HG02763 (cell line): ENCODE measurements around the gene SCRN2.
A peak's percentile ranks its signal among the peaks of the same experiment; 100 is the strongest.

ENCODE experiments used
- ATAC-seq: cut with Tn5 transposase; IDR thresholded peaks from one replicate; pipeline ENCODE4 v1.9.1; 2021; ENCODE audit warnings: mild to moderate bottlenecking, moderate library complexity; ENCODE audit not compliant: unreplicated experiment

The SCRN2 gene

DNA sequence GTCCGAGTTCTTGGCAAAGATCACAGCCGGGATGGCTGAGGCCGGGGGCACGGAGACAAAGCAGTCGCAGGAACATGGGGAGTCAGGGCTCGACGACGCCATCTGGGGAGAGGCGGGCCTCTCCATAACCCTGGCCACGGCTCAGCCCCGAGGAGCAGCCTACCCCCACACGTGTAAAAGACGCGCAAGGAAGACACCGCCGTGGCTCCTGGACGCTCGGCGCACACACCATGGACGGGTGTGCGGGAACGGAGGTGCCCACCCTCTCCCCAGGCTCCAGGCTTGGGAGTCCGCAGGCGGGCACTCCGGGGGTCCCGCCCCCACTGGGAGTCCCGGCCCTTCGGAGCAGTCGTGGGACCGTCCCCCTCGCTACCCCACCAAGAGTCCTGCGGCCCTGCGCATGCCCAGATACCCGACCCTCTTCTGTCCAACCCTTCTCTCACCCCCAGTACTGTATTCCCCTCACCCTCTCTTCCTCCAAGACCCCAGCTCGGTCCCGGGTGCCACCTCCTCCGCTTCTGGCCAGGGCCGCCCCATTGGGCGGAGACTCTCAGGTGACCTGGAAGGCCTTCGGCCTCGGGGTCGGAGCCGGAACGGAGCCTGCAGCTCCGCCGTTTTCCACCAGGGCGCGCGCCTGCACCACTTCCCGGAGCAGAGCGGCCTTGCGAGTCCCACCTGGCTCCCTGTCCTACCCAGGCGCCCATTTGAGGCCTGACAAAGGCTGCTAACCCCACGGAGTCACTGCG lies at the start of gene SCRN2:
TSS of gene SCRN2 (minus strand) at position 532 of the 746 bp plus-strand sequence. CDS start at position 102, 430 bp downstream.
- peak; percentile 67 for ATAC-seq

DNA sequence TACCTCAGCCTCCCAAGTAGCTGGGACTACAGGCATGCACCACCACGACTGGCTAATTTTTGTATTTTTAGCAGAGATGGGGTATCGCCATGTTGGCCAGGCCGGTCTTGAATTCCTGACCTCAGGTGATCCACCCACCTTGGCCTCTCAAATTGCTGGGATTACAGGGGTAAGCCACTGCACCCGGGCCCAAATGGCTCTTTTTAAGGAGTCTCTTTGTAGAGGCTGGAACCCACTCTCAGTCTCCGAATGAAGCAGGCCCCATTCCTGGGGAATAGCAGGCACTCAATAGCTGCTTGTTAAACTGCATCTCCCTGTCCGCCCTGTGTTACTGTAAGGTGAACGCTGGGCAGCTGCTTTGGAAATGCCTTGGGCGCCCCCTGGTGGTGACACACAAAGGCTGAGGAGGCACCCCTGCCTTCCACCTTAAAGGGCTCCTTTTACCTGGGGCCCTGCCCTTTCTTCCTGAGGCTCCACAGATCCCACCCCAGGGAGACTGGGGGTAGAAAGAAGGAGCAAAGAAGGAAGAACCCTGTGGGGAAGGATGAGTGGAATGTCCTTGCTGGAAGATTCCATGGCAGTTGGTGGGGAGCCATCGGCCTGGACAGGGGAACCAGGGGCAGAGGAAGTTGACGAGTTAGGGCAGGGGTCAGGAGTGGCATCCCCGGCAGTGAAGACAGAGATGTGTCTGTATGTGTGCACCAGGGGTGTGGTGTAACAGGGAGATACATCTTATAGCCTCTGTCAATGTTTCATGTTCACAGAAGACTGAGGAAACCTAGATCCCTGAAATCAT lies 48.9 kb upstream of the SCRN2 start:
- no peak for ATAC-seq

DNA sequence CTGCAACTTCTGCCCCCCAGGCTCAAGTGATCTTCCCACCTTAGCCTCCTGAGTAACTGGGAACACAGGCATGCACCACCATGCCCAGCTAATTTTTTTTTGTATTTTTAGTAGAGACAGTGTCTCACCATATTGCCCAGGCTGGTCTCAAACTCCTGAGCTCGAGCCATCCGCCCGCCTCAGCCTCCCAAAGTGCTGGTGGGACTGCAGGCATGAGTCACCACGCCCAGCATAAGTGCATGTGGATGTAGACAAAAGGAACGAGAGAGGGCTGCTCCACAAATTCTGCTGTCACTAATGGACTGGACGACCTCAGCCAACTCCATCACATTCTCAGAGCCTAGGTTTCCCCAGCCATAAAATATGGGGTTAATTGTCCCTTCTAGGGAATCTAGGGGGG lies 47.2 kb upstream of the SCRN2 start:
- ATAC-seq: no peak

DNA sequence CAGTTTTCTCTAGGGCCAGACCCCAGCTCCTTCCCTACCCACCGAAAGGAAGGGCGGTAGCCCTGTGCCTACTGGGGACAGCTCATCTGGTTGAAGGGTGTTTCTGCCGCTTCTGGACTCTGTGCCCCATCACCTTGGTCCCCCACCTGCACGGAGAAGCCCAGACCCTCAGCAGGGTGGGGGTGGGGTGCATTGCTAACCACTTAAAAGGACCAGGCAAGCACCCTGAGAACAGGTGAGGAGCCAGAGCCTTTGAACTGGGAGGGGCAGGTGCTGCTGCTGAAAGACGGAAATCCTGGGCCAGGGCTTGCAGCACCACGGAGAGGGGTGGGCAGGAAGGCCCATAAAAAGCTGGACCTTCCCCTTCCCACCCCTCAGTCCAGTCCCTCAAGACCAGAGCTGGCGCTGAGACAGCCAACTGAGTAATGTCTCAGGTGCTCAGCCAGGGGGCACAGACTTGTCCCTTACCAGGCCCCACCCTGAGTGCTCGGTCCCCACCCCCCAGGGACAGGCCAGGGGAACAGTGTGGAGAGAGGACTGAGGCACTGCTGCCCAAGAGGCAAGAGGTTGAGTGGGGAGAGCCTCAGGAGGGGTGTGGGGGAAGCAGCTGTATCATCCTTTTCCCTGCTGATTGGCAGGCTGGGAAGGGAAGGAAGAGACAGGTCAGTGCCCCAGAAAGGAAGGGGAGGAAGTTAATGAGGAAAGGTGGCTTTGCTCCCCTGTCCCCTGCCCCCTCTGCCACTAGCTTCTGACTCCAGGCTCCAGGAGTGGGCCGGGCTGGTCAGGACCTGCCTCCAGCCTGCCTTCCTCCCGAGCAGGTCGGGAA lies 44.0 kb upstream of the SCRN2 start:
- ATAC-seq: no peak

DNA sequence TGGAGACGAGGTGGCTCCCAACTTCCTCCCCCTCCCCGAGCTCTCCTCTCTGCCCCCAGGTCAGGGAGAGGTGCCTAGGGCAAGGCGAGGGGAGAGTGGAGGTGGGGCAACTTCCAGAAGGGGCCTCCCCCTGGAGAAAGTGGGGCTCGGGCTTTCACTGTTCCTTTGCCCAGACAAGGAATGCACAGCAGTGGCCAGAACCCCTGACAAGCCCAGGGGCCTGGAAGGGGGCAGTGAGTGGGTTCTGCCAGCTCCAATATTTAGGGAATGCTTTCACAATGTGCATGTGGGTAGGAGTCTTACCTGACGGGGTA lies 43.3 kb upstream of the SCRN2 start:
- no peak for ATAC-seq

DNA sequence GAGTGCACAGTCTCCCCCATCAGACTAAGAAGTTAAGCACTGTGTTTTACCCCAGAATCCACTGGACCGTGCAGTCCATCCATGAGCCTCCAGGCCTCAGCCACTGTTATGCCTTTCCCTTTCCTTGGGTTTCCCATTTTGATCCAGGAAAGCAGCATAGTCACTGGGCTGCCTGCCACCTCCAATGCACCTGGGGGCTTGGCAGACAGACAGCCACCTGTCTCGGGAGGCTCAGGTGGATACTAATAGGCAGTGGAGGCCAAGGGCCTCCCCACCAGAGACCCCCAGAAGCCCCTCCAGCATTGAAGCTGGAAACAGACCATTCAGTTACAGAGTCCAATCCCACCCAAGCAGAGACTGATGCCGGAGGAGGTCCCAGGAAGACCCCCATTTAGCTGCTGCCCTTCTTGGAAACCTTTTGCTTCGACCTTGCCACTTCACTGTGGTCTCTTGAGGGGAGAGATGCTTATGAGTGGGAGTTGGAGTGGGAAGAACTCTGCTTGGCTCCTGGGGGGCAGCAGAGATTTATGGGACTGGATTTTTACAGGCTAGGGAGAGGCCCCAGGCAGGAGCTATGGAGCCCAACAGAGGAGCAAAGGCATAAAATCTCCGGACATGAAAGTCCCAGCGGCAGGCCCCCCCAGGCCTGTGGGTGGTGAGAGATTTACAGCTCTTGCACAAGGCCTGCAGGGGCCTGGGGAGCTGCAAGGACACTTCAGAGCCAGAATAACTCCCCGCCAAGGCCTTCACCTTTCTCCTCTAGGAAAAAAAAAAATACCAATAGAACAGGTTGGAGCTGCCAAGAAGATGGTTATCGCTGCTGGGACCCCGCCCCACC lies 42.7 kb upstream of the SCRN2 start:
- ATAC-seq: no peak

DNA sequence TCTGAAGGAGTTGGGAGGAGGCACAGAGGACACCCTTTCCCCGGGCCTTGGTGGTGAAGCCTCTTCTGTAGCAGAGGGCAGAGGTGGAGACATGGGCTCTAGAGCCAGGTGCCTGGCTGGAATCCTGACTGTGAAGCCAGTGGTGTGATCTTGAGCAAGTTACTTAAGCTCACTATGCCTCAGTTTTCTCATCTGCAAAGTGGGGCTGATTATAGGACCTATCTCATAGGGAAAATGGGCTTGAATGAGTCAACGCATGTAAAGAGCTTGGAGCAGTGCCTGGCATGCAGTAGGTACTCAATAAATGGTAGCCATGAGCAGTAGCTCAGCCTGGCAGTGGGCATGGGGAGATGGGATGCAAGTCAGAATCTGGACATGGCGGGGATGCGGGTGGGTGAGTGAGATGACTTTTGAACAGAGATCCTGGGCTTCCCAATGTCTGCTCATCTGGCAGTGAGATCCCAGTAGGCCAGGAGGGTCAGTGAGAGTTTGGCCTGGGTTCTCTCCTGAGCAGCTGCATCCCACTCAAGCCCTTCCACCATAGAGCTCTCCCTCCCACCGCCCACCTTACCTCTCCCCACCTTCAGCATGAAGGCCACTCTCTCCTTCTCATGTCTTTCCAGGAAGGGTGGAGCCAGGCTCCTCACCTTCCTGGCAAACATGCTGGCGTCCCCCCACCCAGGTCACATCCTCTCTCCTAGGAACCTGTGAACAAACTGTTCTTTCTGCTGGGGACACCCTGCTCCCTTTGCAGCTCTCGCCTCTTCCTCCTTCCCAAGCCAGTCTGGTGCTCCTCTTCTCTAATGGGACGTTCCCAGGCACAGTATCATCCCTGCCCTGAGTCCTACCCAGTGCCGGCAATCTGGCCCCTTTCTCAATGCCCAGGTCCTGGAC lies 41.9 kb upstream of the SCRN2 start:
- ATAC-seq: no peak

DNA sequence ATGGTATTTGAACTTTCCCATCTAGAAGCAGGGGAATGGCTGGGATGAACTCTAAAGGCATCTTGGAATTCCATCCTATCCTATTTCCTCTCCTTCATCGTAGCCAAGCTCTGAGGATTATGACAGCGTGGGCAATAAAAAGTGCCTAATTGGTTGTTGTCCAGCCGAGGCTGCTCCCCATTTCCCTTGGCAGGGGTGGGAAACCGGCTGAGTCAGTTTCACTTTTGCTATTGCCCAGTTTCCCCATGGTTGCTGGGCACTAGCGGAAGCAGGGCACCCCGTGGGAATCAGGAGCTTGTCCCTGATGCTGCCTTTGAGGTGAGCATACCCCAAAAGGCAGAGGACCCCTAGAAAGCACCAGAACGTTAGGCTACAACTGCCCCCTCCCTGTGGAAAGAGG lies 41.2 kb upstream of the SCRN2 start:
- ATAC-seq: no peak

DNA sequence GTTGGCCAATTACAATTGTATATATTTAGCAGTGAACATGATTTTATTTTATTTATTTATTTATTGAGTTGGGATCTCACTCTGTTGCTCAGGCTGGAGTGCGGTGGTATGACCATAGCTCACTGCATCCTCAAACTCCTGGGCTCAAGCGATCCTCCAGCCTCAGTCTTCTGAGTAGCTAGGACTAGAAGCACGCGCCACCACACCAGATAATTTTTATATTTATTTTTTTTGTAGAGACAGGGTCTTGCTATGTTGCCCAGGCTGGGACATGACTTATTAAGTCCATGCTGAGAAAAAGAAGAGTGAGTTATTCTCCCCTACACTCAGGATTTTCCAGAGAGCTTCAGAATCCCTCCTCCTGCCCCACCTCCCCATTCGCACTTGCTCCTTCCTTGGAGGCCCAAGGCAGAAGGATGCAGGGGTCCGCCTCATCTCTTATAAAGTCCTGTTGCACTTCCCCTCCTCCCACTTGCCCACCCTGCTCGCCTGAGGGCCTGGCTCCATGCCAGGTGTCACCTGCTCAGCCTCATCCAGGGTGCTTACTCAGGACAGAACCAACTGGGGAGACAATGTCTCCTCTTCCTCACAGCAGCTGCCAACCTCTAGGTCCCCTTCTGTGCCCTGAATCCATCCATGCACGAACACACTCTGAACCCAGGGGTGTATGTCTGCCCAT lies 38.8 kb upstream of the SCRN2 start:
- no peak for ATAC-seq

DNA sequence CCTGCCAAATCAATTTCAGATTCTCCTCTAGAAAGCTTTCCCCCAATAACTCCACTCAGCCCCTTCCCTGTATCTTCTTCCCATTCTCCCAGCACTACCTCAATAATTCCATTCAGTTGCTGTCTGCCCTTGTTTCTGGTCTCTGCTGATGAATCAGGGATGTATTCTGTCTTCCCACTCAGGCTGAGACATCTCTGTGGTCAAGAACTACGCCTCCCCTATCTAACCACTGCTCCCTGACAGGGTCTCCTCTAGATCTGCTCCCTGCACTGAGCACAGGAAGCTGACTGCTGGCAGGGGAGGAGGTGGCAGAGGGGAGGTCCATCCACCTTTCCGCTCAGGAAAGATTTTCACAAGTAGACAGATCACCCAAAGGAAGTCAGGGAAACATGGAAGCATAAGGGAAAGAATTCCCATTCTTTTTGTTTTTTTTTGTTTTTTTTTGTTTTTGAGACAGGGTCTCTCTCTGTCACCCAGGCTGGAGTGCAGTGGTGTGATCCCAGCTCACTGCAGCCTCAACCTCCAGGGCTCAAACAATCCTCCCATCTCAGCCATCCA lies 38.0 kb upstream of the SCRN2 start:
- ATAC-seq: no peak

DNA sequence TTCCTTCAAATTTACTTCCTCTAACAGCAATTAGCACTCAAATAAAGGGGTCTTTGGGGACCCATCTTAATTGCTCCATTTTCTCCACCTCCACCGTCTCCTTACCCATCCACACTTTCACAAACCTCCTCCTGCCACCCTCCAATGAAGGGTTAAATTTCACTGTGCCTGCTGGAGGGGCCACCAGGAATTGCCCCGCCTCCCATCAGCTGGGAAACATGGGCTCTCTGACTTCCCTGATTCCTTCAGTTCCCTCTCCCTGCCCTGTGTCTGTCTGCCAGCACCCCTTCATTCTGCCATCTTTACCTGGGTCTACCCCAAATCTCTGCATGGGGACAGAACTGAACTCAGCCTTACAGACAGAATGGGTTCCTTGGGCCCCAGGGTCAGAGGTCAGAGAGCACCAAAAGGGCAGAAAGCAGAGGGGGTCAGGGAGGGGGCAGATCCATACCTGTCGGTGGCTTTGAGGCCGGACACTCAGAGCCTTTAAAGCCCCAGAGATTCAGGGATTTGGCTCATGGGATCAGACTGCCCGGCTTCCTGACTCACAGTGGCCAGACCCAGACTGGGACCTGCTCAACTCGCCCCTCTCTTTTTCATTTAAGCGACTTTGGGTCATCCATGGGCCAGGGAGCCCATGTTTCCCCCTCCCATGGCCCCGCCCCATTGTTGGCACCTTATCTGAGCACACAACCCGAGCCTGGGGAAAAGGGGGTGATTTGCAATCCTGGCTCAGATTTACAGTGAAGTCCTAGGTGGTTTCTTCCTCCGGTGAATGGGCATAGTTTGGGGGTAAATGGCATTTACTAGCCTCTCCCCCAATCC lies 37.3 kb upstream of the SCRN2 start:
- no peak for ATAC-seq

DNA sequence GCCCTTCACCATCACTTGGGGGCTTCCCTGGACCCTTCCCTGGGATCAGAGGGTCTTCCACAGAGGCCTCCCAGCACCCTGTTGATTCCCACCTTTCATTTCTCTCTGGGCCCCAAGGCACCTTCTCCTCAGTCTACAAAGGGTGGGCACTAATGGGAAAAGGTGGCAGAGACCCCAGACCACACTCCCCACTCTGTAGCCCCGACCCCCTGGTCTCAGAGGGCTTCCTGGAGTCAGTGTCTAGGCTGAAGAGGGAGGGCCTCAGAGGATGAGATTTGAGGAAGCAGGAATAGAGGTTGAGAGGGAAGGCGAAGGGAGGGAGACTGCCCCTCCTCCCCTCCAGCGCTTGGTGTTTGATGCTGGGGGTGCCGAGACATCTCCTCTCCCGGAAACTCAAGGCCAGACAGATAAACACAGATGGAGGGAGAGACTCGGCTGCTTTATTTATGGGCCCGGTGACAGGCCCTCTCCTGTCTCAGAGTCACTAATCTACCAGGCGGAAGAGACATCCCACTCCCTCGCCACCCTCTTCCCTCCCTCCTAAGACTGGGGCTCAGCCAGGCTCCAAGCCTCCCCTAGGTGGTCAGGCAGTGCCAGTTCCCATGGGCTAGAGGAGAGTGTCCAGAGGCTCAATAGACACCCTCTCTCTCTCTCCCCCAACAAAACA lies 36.4 kb upstream of the SCRN2 start:
- ATAC-seq: no peak

DNA sequence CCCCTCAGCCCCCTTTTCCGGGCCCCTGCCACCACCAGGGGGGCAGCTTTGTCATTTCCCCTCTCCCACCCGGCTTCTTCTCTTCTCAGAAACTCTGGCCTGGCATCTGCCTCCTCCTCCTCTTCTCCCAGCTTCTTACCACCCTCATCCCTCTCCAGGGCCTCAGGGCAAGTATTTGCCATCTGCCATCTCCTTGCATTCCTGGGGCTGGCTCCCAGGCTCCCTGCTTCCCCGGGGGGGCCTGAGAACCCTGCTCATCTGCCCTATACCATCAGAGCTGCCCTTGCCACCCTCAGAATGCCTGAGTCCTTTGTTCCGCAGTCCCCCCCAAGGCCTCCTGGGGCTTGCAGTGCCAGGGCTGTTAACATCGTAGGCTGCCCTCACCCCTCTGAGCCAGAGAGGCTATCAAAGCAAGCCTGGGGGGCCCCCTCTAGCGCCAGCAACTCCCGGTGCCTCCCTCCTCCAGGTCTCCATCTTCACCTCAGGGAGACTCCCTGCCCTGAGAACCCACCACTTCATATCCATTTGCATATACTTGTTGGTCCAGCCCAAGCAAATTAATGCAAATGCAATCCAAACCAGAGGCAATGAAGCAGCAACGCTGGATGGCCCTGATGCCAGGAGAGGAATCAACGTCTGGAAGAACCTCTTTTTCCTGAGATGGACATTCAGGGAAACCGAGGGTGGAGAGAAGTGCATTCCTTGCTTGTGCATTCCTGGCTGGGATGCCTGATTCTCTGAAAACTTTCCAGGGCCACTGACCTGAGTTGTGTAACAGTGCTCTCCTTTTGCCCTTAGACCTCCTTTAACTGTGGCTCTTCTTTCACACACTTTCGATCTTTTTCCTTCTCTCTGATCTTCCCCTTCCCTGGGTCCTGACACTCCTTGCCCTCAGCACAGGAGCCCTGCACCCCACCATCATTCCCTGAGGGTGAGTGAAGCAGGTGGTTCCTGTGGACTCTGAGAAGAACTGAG lies 34.2 kb upstream of the SCRN2 start:
- no peak for ATAC-seq

DNA sequence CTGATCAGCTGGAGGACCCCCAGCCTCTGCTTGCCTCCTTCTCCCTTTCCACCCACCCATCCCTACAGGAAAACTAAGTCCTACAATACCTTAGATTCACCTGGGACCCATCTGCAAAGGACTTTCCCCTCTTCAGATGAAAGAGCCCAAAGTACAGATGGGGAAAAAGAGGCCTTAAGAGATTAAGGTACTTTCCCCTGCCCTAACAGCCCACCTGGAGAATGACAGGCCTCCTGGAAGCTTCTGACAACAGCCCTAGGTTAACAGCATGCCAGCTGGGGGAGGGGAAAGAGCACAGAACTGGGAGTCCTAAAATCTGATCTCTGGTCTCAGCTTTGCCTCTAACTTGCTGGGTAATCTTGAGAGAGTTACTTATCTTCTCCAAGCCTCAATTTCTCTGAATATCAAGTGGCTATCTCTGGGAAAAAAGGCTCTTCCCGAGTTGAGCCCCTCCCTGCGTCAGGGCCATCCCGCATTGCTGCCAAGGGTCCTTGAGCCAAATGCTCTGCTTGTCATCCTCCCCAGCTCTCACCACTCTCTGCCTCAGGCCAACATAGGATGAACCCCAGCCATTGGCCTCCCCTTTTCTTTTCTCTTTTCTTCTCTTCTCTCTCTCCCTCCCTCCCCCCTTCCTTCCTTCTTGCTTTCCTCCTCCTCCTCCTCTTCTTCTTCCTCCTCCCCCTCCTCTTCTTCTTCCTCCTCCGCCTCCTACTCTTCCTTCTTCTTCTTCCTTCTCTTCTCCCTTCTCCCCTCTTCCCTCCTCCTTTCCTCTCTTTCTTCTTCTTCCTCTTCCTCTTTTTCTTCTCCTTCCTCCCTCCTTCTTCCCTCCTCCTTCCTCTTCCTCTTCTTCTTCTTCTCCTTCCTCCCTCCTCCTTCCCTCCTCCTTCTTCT lies 32.4 kb upstream of the SCRN2 start:
- ATAC-seq: no peak

DNA sequence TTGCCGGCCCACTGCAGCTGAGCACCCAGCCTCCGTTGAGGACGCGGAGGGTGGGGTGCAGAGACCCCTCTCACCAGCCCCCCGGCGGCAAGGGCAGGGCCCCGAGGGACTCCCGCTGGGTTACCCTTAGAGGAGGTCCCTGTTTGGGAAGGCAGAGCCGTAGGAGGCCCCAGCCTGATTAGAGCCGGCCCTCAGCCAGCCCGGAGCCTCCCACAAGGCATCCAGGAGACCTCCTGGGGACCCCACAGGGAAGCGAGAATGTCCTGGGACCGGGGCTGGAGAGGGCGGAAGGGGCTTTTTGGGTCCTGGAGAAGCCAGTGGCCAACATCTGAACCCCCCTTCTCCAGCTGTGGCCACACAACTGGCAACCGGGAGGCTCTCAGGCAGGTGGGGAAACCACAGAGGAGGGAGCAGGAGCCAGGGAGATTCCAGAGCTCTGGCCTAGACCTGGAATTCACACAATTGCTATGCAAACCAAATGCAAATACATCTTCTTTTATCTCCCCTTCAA lies 31.6 kb upstream of the SCRN2 start:
- ATAC-seq: no peak
